ENCODE measurements around the gene SLC2A13.
"Not testable (repeated sequence)": the region's sequence is repeated elsewhere in the genome, so short reads cannot be mapped to it uniquely, and the experiment has no call there.

SLC2A13 gene

DNA sequence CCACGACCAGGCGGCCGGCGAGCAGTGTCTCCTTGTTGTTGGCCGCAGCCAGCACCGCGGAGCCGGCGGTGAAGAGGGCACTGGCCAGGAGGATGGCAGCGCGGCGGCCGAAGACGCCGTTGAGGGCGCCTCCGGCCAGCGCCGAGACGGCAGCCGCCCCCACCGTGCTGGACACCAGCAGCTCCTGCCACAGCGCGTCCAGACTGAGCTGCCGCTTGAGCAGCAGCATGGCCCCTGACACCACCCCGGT, 691 bp downstream of the SLC2A13 start:
- peak in 1 of 2 experiments; percentile 12 for DNase-seq (ENCODE audit: low read depth in 2 of 2)

DNA sequence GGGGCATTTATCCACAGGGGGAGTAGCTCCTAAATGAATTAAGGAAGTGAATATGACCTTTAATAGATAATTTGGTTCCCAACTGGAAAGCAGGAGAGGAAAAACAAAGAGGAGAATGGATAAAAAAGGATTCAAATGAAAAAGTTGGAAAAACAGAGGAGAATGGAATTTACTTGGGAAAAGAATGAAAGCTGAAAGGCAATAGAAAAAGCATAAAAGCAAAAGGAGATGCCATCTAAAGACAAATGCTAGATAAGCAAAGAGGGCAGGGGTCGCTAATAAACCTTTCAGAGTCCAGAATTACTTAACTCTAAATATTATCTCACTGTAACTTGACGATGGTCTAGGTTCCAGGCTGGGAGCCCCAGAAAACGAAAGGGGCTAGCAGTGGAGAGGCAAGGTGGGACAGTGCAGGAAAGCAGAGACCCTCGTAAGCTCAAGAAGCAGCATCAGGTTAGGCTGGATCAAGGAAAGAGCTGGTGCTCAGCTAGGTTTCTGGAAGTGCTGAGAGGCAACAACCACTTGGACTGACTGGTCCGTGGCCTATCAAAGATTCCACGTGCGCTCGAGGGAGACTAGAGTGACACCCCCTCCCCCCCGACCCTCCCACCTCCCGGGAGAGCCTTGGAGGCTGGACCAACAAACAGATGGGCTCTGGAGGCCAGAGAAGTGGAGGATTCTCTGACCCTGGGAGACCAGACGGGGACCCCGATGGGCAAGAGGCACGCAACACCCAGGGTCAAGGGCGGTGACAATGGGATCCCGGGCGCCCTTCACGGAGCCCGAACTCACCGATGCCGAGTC, 1.2 kb downstream of the SLC2A13 start:
- peak in 1 of 2 experiments; percentile 11 for DNase-seq (ENCODE audit: low read depth in 2 of 2)

DNA sequence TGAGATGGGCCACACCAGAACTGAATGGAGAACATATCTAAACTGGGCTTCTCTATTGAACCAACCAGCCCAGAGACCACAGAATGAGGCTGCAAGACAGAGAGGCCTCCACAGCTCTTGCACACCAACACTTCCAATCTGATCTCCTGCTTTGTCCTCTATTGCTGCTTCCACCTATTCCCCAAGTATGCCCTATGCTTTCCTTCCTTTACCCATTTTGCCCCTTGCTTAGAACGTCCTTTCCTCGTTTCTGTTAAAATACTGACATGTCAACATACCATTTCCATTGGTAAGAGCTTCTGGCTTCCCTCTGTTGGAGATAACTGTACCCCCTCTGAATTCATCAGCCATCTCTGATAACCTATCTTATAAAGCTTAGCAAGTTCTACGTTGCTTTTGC, 2.8 kb downstream of the SLC2A13 start:
- DNase-seq (ENCODE audit: low read depth in 2 of 2), result no peak

DNA sequence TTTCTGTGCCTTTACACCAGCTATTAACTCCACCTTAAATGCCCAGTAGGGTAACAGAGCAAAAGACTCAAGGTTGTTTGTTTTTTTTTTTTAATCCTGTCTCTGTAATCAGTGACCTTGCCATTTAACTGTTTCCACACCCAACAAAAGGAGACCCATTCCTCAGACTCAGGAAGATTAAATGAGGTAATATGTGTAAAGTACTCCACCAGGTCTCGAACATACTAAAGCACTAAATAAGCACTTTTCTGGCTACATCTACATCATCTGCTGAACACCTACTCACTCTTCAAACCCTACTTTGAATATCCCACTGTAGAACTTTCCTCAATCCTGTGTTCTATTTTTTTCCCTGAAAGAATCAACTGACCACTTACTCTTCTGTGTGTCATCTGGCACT, 4.1 kb downstream of the SLC2A13 start:
- DNase-seq (ENCODE audit: low read depth in 2 of 2), result no peak

DNA sequence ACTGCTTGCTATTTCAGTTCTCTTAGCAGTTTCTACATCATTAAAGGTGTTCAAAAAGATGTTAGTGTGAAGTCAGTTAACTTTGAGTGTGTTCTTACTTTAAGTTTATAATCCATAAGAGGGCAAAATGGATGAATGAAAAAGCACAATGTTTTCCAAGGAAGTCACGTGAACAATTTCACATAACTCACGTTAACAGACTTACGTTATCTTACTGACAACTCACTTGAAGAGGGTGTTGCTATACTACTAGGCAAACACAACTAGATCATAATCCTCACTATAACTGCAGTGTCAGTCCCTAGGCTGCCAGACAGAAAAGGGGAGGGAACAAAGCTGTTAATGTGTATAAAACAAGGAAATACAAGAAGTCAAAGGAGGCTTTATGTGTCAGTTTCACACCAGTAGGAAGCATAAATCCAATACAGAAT, 6.4 kb downstream of the SLC2A13 start:
- DNase-seq (ENCODE audit: low read depth in 2 of 2), result no peak

DNA sequence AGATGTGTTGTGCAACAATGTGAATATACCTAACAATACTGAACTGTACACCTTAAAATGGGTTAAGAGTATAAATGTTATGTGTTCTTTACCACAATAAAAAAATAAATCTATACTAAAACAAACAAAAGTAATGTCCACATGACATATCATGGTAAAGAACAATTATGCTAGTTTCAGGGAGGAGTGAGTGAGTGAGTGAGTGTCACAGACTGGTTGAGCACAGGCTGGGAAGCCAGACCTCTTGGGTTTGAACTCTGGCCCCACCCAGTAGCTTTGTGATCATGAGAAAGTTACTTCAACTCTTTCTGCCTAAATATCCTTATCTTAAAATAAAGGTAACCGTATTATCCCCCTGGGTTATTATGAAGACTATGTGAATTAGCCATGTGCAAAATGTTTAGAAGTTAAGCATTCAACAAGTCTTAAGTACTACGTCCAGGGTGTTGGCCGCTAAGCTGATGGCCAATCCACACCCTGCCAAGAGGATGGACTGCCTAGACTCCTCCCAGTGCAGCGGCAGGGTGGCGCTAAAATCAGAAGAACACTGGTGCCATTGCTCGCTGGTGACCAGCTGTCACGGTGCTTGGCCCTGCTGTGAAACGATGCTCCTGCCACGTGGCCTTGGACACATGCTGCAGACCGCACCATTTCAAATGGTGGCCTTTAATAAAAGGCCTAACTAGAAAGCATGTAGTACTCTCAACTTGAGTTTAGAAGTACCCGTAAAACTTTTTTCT, 7.3 kb downstream of the SLC2A13 start:
- no peak for DNase-seq (ENCODE audit: low read depth in 2 of 2)

DNA sequence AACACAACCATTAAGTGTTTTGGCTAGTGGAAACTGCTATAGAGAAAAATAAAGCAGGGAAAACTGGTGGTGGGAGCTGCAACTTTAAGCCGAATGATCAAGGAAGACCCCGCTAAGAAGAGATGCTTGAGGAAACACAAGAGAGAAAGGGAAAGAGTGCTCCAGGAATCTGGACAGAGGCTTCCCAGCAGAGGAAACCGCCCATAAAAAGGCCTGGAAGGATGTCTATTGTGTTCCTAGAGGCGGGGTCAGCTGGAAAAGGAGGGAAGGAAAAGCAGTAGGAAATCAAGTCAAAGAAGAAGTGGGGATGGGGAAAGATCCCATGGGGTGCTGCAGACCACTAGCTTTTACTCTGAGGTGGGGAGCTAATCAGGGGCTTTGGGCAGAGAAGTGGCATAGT, 12.4 kb downstream of the SLC2A13 start:
- no peak for DNase-seq (ENCODE audit: low read depth in 2 of 2)

DNA sequence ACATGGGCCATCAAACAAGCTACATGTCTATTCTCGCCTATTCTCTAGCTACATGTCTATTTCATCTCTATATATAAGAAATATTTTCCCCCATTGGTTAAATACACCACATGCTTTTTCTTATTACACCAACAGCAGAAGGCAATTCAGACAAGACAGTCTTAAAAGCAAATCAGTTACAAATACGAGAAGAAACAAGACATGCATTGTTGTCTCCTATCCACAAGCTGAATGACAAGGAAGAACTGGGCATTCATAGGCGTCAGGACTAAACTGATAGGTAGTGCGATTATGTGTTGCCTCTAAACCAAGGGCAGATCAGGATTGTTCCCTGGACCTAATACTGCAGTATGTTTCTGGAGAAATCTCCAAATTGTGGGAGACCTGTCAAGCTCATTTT, 19.4 kb downstream of the SLC2A13 start:
- no peak for DNase-seq (ENCODE audit: low read depth in 2 of 2)

DNA sequence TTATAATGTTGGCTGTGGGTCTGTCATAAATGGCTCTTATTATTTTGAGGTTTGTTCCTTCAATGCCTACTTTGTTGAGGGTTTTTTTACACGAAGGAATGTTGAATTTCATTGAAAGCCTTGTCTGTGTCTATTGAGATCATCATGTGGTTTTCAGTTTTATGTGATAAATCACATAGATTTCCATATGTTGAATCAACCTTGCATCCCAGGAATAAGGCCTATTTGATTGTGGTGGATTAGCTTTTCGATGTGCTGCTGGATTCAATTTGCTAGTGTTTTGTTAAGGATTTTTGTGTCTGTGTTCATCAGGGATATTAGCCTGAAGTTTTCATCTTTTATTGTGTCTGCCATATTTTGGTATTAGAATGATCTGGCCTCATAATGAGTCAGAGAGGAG, 27.6 kb downstream of the SLC2A13 start:
- no peak for DNase-seq (ENCODE audit: low read depth in 2 of 2)

DNA sequence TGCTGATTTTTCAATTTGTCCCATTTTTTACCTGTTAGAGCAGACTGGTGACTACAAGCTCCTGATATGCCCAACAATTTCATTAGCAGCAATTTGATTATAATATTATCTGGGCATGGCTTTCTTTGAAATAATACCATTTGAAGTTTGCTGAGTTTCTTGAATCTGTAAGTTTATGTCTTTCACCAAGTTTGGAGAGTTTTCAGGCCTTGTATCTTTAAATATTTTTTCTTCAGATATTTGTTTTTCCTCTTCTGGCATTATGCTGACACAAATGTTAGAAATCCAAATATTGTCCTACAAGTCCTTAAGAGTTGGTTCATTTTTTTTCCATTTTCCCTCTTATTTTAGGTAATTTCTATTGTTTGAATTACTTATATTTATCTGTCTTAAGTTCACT, 30.4 kb downstream of the SLC2A13 start:
- no peak for DNase-seq (ENCODE audit: low read depth in 2 of 2)

DNA sequence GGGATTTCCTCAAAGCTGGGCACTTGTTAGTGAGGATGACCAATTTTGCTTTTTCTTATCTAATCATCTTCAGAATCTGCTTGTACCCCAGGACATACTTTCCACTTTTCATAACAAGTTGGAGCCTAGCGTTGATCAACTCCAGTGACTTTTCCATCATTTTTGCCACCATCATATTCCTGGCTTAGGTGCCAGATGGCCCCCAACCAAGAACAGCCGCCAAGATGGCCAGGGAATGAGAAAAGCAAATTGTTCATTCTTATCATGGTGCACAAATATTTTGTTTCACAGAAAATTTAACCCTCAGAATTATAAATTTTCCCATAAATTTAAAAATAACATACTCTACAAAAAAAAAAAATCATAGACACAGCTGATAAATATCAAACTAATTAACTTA, 37.5 kb downstream of the SLC2A13 start:
- DNase-seq (ENCODE audit: low read depth in 2 of 2), result no peak

DNA sequence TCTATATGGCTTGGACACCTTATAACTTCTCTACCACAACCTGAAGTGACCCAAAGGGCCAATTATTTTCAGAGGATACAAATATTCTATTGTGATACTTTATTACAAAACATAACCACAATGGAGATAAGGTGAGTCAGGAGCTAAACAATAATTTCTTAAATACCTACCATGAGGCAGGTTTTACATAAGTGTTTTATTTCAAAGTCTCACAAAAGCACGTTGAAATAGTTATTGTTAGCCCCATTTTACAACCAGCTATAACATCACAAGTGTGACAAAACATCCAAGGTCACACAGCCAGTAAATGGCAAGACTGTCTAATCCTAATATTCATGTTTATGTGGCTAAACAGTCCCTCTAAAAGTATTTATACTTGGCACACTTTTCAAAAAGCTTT, 40.2 kb downstream of the SLC2A13 start:
- no peak for DNase-seq (ENCODE audit: low read depth in 2 of 2)

DNA sequence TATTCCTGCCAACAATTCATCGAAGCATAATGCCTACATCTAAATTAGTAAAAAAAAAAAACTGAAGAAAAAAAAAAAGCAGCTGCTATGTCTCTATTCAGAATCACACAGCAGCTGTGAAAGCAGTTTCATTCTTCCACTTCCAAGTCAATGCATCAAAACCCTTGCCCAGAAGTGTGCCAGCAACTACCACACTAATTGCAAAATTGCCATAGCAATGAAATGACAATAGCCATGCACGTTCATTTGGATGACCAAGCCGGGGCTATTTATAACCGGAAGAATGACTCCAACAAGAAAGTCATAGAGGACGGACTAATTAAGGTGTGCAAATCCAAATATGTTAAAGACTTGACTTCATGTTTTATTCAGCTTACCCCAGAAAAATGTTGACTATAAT, 42.5 kb downstream of the SLC2A13 start:
- no peak for DNase-seq (ENCODE audit: low read depth in 2 of 2)

DNA sequence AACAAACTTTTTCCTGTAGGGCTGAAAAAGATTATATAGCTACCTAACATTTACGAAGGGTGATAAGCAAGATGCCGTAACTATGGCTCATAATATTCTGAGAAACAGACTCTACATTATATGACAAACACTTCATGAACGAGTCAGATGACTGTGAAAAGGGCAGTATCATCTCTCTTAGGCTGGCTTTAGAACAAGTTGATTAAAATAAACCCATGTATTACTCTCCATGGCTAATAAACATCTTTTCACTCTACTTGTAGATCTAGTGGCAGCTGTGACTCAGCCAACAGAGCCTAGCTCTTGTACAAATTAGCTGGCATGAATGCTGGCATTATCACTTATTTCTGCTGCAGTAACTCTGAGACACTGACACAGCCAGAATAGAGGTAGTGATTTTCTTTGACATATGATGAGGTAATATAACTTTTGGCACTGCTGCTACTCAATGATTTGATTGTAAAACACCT, 47.1 kb downstream of the SLC2A13 start:
- DNase-seq (ENCODE audit: low read depth in 2 of 2), result no peak

DNA sequence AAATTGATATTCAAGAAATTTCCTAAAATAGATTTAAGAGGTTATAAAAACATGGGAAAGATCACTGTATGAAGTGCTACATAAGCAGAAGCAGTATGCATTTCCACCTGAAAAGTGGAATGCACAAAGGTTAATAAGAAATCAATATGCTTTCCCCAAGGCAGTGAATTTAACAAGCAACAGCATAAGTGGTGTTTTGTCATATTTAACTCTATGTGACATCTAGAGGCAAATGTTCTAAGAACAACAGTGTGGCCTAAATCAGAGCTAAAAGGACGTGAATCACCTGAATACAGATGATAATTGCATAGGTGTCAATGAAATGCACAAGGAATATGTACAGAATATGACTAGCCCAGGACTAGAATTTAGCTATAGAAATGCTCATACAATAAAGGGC, 49.5 kb downstream of the SLC2A13 start:
- no peak for DNase-seq (ENCODE audit: low read depth in 2 of 2)

DNA sequence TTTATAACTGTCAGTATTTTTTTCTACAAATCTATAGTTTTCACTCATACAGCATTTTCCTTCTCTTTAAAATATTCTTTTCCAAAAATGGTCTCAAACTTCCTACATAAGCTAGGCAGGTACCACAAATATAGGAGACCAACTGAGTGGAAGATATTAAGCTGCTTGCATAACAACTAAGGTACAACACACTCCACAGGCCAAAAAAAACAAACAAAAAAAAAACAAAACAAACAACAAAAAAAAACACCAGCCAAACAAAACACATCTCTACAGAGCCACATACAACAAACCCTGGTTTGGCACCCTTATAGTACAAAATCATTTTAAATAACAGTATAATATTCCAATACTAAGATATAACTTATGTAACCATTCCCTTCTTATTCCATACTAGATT, 50.1 kb downstream of the SLC2A13 start:
- no peak for DNase-seq (ENCODE audit: low read depth in 2 of 2)

DNA sequence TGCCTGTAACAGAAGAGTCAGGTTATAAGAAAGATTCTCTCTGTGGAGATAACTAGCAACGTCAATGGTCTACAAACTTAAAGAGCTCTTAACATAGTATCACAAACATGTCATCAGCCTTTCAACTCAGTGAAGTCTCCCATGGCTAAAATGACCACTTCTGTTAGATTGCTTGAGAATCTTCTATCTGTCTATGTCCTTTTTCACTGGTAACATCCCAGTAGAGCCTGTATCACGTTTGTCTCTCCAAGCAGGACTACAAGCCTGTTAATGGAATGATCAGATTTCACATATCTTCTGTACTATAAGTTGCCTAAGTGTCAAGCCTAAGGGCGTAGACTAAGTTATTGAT, 50.7 kb downstream of the SLC2A13 start:
- DNase-seq (ENCODE audit: low read depth in 2 of 2), result no peak

DNA sequence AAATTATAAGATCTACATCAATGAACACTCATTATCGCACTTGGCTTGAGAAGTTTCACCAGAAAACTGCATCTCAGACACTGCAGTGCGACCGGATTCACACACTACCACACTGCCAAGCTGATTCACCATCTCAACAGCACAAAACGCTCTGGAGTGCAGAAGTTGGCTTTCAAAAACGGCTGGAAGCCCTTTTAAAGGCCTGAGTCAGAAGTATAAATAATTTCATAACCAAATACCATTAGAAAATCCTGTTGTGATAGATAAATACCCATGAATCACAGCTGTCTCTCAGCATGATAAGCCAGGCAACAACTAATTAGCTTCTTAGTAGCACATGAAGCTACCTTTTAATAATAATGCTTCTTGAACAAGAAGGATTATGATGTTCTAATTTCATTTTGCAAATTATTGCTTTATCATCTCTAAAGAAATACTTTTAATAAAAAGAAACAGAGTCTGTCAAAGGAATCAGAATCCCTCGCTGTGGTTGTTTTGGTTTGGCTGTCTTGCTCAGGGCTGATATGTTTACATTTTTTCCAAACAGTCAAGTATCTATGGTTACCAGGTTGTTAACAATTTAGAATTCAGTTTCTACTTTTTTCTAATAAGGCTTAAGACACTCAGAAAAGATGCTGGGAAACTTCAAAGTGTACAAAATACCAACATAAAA, 51.2 kb downstream of the SLC2A13 start:
- no peak for DNase-seq (ENCODE audit: low read depth in 2 of 2)

DNA sequence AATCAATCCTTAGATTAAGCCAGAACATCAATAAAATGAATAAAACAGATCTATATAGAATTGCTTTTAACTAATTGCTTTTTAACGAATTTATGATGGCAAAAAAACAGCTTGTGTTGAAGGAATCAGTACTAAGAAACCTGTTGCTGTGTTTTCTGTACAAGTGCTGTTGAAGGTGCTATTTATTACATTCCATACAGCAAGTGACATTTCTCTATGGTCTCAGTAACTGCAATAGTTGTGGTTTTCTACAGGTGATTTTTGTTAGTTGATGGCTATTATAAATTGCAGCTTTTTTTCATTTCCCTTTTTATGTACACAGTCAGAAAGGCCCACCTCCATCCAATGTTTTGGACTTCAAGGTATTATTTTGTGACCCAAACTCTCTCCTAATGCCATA, 56.6 kb downstream of the SLC2A13 start:
- DNase-seq (ENCODE audit: low read depth in 2 of 2), result no peak

DNA sequence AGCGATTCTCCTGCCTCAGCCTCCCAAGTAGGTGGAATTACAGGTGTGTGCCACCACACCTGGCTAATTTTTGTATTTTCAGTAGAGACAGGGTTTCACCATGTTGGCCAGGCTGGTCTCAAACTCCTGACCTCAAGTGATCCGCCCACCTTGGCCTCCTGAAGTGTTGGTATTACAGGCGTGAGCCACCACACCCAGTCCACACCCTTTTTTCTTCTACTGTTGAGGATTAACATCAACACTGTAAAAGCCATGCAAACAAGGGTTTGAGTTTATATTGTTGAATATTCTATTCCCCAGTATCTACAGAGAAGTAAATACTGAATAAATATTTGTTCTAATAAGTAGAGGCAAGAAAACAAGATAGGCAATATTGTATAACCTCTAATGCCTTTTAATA, 58.9 kb downstream of the SLC2A13 start:
- DNase-seq (ENCODE audit: low read depth in 2 of 2), result not testable (repeated sequence)

DNA sequence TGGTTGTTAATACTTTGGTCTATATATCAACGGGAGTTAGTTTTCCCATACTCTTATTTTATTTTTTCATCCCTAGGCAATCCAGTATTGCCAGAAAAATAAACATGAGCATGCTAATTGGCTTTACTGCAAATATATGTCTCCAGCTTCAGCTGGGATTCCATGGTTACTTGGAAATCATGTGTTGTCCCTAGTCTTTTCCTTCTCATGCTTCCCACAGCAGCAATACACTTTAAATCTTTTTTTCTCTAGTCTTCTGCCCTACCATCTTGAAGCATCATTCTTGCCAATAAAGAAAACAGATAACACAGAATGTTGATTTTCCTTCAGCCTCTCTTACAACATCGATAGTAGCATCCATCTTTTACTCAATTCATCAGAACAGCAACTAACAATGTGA, 60.2 kb downstream of the SLC2A13 start:
- DNase-seq (ENCODE audit: low read depth in 2 of 2), result no peak

DNA sequence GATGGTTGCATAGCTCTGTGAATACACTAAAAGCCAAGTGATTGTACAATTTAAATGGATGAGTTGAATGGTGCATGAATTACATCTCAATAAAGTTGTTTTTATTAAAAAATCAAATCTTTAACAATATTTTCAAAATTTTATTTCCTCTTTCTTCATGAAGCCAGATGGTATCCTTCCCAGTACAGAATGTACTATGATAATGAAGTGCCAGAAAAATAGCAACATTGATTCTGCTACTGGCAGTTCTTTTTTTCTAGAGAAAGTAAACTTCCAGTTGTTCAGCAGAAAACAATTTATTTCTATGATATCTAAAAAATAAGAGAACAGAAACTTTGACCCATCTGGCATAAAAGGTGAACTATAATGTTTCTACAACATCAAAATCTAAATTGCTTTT, 61.5 kb downstream of the SLC2A13 start:
- DNase-seq (ENCODE audit: low read depth in 2 of 2), result no peak

DNA sequence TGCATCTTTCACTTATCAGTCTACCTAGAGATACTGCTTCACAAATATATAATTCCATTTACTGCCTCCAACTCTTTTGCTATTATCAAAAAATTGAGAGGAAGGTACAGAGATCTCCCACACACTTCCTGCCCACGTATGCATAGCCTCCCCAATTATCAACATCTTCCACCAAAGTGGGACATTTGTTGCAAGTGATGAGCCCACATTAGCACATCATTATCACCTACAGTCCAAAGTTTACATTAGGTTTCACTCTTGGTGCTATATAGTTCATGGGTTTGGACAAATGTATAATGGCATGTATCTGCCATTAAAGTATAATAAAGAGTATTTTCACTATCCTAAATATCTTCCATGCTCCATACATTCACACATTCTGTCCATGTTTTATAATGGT, 66.3 kb downstream of the SLC2A13 start:
- no peak for DNase-seq (ENCODE audit: low read depth in 2 of 2)
